GM18507 (cell line): Measurements from ENCODE around the gene EIF4G3.
"Not testable (repeated sequence)": the region's sequence is repeated elsewhere in the genome, so short reads cannot be mapped to it uniquely, and the experiment has no call there.

ENCODE experiments used
- DNase-seq: peaks from one replicate; pipeline ENCODE4 v3.0.0; 2011; ENCODE audit warnings: low read depth; ENCODE audit not compliant: insufficient read length; ENCODE audit errors: extremely low spot score
- FAIRE-seq: peaks from 2 replicates; lab custom pipeline; 2011; peaks lifted over from hg19 to GRCh38; lab: Jason Lieb, UNC

Gene EIF4G3

GRCh38 chr1:20921285-20921684 is 255.4 kb downstream of the EIF4G3 start:
- DNase-seq, result no peak
- no peak for FAIRE-seq

- no peak for FAIRE-seq
Measured at GRCh38 chr1:20913242-20913641, 263.5 kb downstream of the EIF4G3 start.

GRCh38 chr1:20907526-20907925 is 269.2 kb downstream of the EIF4G3 start:
- not testable (repeated sequence) for FAIRE-seq, DNase-seq

More at GRCh38 chr1:20913242-20913641, 263.5 kb downstream of the EIF4G3 start:
- no peak for DNase-seq

- DNase-seq (no peak), FAIRE-seq (no peak)
Measured at GRCh38 chr1:20903437-20903836, 273.3 kb downstream of the EIF4G3 start.

- FAIRE-seq, result no peak
- no peak for DNase-seq
Measured at GRCh38 chr1:20900056-20900455, 276.6 kb downstream of the EIF4G3 start.

- DNase-seq, result no peak
- FAIRE-seq, result no peak
Measured at GRCh38 chr1:20899154-20899972, 277.3 kb downstream of the EIF4G3 start.

- DNase-seq, result no peak
- no peak for FAIRE-seq
Measured at GRCh38 chr1:20896826-20897225, 279.9 kb downstream of the EIF4G3 start.

- FAIRE-seq, result no peak
- DNase-seq, result no peak
Measured at GRCh38 chr1:20893931-20894330, 282.8 kb downstream of the EIF4G3 start.

GRCh38 chr1:20891091-20891490 is 285.6 kb downstream of the EIF4G3 start:
- FAIRE-seq (no peak), DNase-seq (no peak)

GRCh38 chr1:20887246-20887645 is 289.5 kb downstream of the EIF4G3 start:
- FAIRE-seq (no peak), DNase-seq (no peak)

GRCh38 chr1:20885121-20885520 is 291.6 kb downstream of the EIF4G3 start:
- no peak for FAIRE-seq
- no peak for DNase-seq

GRCh38 chr1:20884513-20884912 is 292.2 kb downstream of the EIF4G3 start:
- no peak for FAIRE-seq

GRCh38 chr1:20883766-20884165 is 292.9 kb downstream of the EIF4G3 start:
- DNase-seq, result no peak

More at GRCh38 chr1:20884513-20884912, 292.2 kb downstream of the EIF4G3 start:
- DNase-seq, result no peak

GRCh38 chr1:20882837-20883236 is 293.9 kb downstream of the EIF4G3 start:
- FAIRE-seq (no peak), DNase-seq (no peak)

More at GRCh38 chr1:20883766-20884165, 292.9 kb downstream of the EIF4G3 start:
- no peak for FAIRE-seq

- no peak for DNase-seq
- no peak for FAIRE-seq
Measured at GRCh38 chr1:20878799-20879198, 297.9 kb downstream of the EIF4G3 start.

GRCh38 chr1:20875198-20875973 is 301.3 kb downstream of the EIF4G3 start:
- DNase-seq (no peak), FAIRE-seq (peak; percentile 18)

GRCh38 chr1:20873311-20873710 is 303.4 kb downstream of the EIF4G3 start:
- FAIRE-seq, result no peak
- DNase-seq, result no peak

- FAIRE-seq, result no peak
Measured at GRCh38 chr1:20871419-20871818, 305.3 kb downstream of the EIF4G3 start.

GRCh38 chr1:20870718-20871117 is 306.0 kb downstream of the EIF4G3 start:
- no peak for FAIRE-seq
- no peak for DNase-seq

More at GRCh38 chr1:20871419-20871818, 305.3 kb downstream of the EIF4G3 start:
- DNase-seq, result no peak

GRCh38 chr1:20868263-20868662 is 308.4 kb downstream of the EIF4G3 start:
- DNase-seq (no peak), FAIRE-seq (no peak)
